HCT116 (cell line): ENCODE measurements around the gene CENPK. TPM values are rescaled to one million over a fixed set of nuclear protein-coding genes. Genes with fewer than 3 reads are reported as not detected.
A peak's percentile ranks its signal among the peaks of the same experiment; 100 is the strongest.

ENCODE experiments used
- ATAC-seq: fragments of 200-7000 bp; cut with Tn5 transposase; 2 replicates; pipeline ENCODE4 v1.9.1; 2020; ENCODE audit warnings: mild to moderate bottlenecking, moderate library complexity
- BruUV-seq: library from RNA; stranded (reverse); fragments of 400-500 nt; replicated peaks from 2 replicates; lab custom pipeline; 2021; lab: Mats Ljungman, UMichigan
- CTCF ChIA-PET: fragments of 300-600 bp; sonication (Branson Sonifier 250); formaldehyde crosslinking; loops from one replicate; lab custom pipeline; 2021; ENCODE audit warnings: antibody characterized with exemption; lab: Charles Lee
- POLR2A ChIA-PET: fragments of 300-600, 350-600 bp; sonication (Branson Sonifier 250); formaldehyde crosslinking; loops from one replicate; lab custom pipeline; 2021; ENCODE audit warnings: antibody characterized with exemption; lab: Charles Lee
- RAD21 ChIA-PET, 2 experiments: fragments of 300-600 bp; sonication (Branson Sonifier 250); formaldehyde crosslinking; loops; one replicate each; lab custom pipeline; 2023; ENCODE audit warnings: low total read pairs in 2 of 2; ENCODE audit not compliant: uncharacterized antibody in 2 of 2, unreplicated experiment in 2 of 2, low non-redundant PET in 1 of 2; lab: Charles Lee
- DNase-seq: peaks from one replicate; pipeline ENCODE4 v3.0.0-alpha.2; 2010; ENCODE audit warnings: low read depth, low spot score
- H2AFZ ChIP-seq: fragments of 200-600 bp; shearing (Covaris generic), sonication (generic); 2 replicates; pipeline ENCODE4 v1.6.1; 2017; ENCODE audit warnings: low read depth, mixed run types, mixed read lengths, antibody characterized with exemption, low read length; ENCODE audit not compliant: poor library complexity, severe bottlenecking
- H3K27ac ChIP-seq: 2 replicates; pipeline ENCODE4 v1.5.1; 2012; ENCODE audit warnings: low read depth, low read length
- H3K27me3 ChIP-seq: fragments of 200-600 bp; sonication (generic); 2 replicates; pipeline ENCODE4 v1.6.1; 2016; ENCODE audit warnings: mixed run types, low read length, mixed read lengths; ENCODE audit not compliant: insufficient read depth
- H3K36me3 ChIP-seq, 2 experiments: fragments of 200-500 bp in 1 of 2; fragments of 200-600 bp in 1 of 2; sonication (Bioruptor generic) in 1 of 2; sonication (generic) in 1 of 2; 2 replicates each; pipeline versions ENCODE4 v1.5.1 to v1.6.1; 2014 to 2016; ENCODE audit warnings: low read length in 2 of 2, inconsistent platforms in 1 of 2, mixed read lengths in 1 of 2, mixed run types in 1 of 2; ENCODE audit not compliant: insufficient read depth in 2 of 2, control insufficient read depth in 1 of 2
- H3K4me1 ChIP-seq, 2 experiments: fragments of 200-600 bp in 1 of 2; sonication (generic) in 1 of 2; 2 replicates each; pipeline versions ENCODE4 v1.5.1 to v1.6.1; 2012 to 2017; ENCODE audit warnings: low read length in 2 of 2, inconsistent platforms in 1 of 2, mild to moderate bottlenecking in 1 of 2, mixed read lengths in 1 of 2, mixed run types in 1 of 2, moderate library complexity in 1 of 2; ENCODE audit not compliant: insufficient read depth in 2 of 2, control insufficient read depth in 1 of 2
- H3K4me2 ChIP-seq: fragments of 200-600 bp; sonication (generic); 2 replicates; pipeline ENCODE4 v1.6.1; 2017; ENCODE audit warnings: mixed run types, low read length, mixed read lengths
- H3K4me3 ChIP-seq, 2 experiments: fragments of 200-600 bp in 1 of 2; sonication (generic) in 1 of 2; replicated peaks in 1 of 2; 2 replicates each; pipeline ENCODE4 v1.5.1; 2011 to 2016; ENCODE audit warnings: low read length in 2 of 2, control low read depth in 1 of 2, low read depth in 1 of 2, mild to moderate bottlenecking in 1 of 2, mixed read lengths in 1 of 2, mixed run types in 1 of 2
- H3K79me2 ChIP-seq: fragments of 200-600 bp; sonication (generic); 2 replicates; pipeline ENCODE4 v1.6.1; 2017; ENCODE audit warnings: mild to moderate bottlenecking, mixed run types, low read length, moderate library complexity, mixed read lengths; ENCODE audit not compliant: insufficient read depth
- H3K9ac ChIP-seq: fragments of 200-600 bp; sonication (generic); 2 replicates; pipeline ENCODE4 v1.6.1; 2016; ENCODE audit warnings: low read length, mixed read lengths
- H3K9me2 ChIP-seq: fragments of 200-600 bp; sonication (generic), shearing (Covaris generic); 2 replicates; pipeline ENCODE4 v1.6.1; 2017; ENCODE audit warnings: mixed run types, mild to moderate bottlenecking, moderate library complexity; ENCODE audit not compliant: insufficient read depth
- H3K9me3 ChIP-seq, 2 experiments: fragments of 200-500 bp in 1 of 2; fragments of 200-600 bp in 1 of 2; sonication (Bioruptor generic) in 1 of 2; sonication (generic) in 1 of 2; 2 replicates each; pipeline ENCODE4 v1.6.1; 2014 to 2017; ENCODE audit warnings: low read length in 2 of 2, mixed read lengths in 2 of 2, inconsistent platforms in 1 of 2, low read depth in 1 of 2, mild to moderate bottlenecking in 1 of 2, mixed run types in 1 of 2, moderate library complexity in 1 of 2; ENCODE audit not compliant: control insufficient read depth in 1 of 2, insufficient read depth in 1 of 2
- H4K20me1 ChIP-seq: fragments of 200-600 bp; sonication (generic), shearing (Covaris generic); 2 replicates; pipeline ENCODE4 v1.6.1; 2017; ENCODE audit warnings: mixed run types, mild to moderate bottlenecking, moderate library complexity; ENCODE audit not compliant: insufficient read depth
- EZH2phosphoT487 ChIP-seq: fragments of 200-600 bp; IDR thresholded peaks from 2 replicates; pipeline ENCODE4 v1.6.1; 2018; ENCODE audit warnings: antibody characterized with exemption, borderline replicate concordance
- REST ChIP-seq: IDR thresholded peaks from 2 replicates; pipeline ENCODE4 v1.6.1; 2012; ENCODE audit warnings: low read depth
- SIN3A ChIP-seq: IDR thresholded peaks from 2 replicates; pipeline ENCODE4 v1.6.1; 2012; ENCODE audit warnings: low read depth
- TCF7L2 ChIP-seq: IDR thresholded peaks from 2 replicates; pipeline ENCODE4 v1.7.0; 2011; ENCODE audit warnings: borderline replicate concordance, inconsistent platforms; ENCODE audit not compliant: insufficient read depth, insufficient read length; ENCODE audit errors: extremely low read depth
- ZBTB33 ChIP-seq: IDR thresholded peaks from 2 replicates; pipeline ENCODE4 v1.6.1; 2011; ENCODE audit warnings: mild to moderate bottlenecking, low read length, moderate library complexity; ENCODE audit not compliant: insufficient replicate concordance; ENCODE audit errors: extremely low read depth
- ZFX ChIP-seq: fragments of 450-650 bp; IDR thresholded peaks from 2 replicates; pipeline ENCODE4 v1.6.1; 2017
- intact Hi-C: fragments of 100-400 bp; cut with micrococcal nuclease; formaldehyde crosslinking; loops from 2 replicates; pipeline ENCODE4 v1.10.0; 2022
- total RNA-seq: library from RNA; stranded (reverse); gene quantifications from one replicate; pipeline ENCODE4 v1.2.1, GENCODE V29; 2021; ENCODE audit not compliant: unreplicated experiment
- TF ChIP-seq, protein P1 (sequence below): IDR thresholded peaks from 2 replicates; pipeline ENCODE4 v1.6.1; 2012

Gene CENPK
- total RNA-seq, 1 experiment from 2014 or later = 21.4 TPM

- TF ChIP-seq ZBTB33 (no peak), SIN3A (no peak), ZFX (no peak), EZH2phosphoT487 (no peak)
Measured at GRCh38 chr5:65482296-65482735, 80.7 kb downstream of the CENPK start (continued).

GRCh38 chr5:65481635-65482295 is 81.2 kb downstream of the CENPK start, which contains the start of gene ADAMTS6:
ADAMTS6 (minus strand) TSS chr5:65481920; CDS start chr5:65473673, 8,247 bp downstream.
- TF ChIP-seq, protein P1, sequence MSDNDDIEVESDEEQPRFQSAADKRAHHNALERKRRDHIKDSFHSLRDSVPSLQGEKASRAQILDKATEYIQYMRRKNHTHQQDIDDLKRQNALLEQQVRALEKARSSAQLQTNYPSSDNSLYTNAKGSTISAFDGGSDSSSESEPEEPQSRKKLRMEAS = peak; percentile 73
- TF ChIP-seq TCF7L2 (no peak), REST (no peak)
- Histone ChIP-seq H3K27ac (peak within 1 kb of the TSS; percentile 4; the same call in 1 of the 2 replicates), H3K27me3 (no peaks in the 10 kb centered on the region), H3K4me3 (peak within 1 kb of the TSS; percentile 46 to 60), H2AFZ (peak within 1 kb of the TSS; percentile 96), H3K9me2 (no peaks in the 10 kb centered on the region), H3K9ac (peak within 1 kb of the TSS; percentile 36), H4K20me1 (no peaks in the 10 kb centered on the region), H3K4me2 (peak within 1 kb of the TSS; percentile 95), H3K36me3 (no peaks in the 10 kb centered on the region), H3K9me3 (no peaks in the 10 kb centered on the region), H3K79me2 (no peaks in the 10 kb centered on the region), H3K4me1 (peaks cover 11 to 21% of the 10 kb centered on the region in 2 experiments; a peak in 3 of 4 replicates)
- DNase-seq (peak; percentile 43), ATAC-seq (peak; percentile 92)
- RAD21 ChIA-PET = interaction anchor here (1.4 kb wide), 2 partner anchors 380 to 671 kb away, joined by 4 to 7 read pairs; no protein-coding TSS in a partner anchor
- intact Hi-C loops = loop anchor here (2.0 to 10.0 kb wide), 2 partner anchors 407 to 847 kb away; no protein-coding TSS in a partner anchor
- CTCF ChIA-PET = interaction anchor here (0.8 to 4.5 kb wide), 7 partner anchors 378 to 1253 kb away, joined by 3 to 69 read pairs (median 4); no protein-coding TSS in a partner anchor
- BruUV-seq = no TSS peak
- POLR2A ChIA-PET = no interaction called here
